Measurements from ENCODE around the gene GPR68.

Gene GPR68

DNA sequence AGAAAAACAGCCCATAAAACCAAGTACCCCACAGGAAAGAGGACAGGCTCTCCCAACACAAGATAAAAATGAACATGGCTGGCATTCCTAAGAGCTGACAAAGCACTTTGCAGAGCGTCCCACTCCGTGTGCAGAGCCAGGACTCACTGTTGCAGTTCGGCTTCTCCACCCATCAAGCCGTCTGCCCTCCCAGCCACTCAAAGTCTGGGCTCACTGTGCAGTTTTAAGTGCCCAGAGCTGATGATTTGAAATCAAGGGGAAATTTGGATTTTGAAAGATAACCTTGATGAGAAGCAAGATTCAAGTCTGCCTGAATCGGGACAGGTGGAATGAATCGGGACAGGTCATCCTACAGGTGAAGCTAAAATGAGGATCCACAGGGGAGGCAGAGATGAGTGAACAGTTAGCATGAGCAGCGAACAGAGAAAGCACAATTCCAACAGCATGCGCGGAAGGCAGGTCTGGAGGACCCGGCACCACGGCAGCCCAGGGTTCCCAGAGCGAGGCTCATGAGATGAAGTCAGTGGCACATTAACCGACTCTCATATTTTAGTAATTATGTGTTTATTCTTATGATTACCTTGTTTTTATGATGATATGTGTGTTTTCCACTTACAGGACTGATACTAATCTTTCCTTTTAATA lies 39.8 kb upstream of the GPR68 start:
- H3K9ac ChIP-seq (ENCODE audit: low read depth in 1 of 2, low read length in 2 of 2), result no peak overlapping the region
- H3K9me3 ChIP-seq (ENCODE audit: control insufficient read depth in 2 of 2, low read length in 2 of 2), result no peaks in the 10 kb centered on the region
- peaks cover 58 to 65% of the 10 kb centered on the region in 2 donors for H3K36me3 ChIP-seq (ENCODE audit: control insufficient read depth in 2 of 2, insufficient read depth in 2 of 2, low read length in 2 of 2)
- no peaks in the 10 kb centered on the region for H3K27me3 ChIP-seq (ENCODE audit: control insufficient read depth in 2 of 2, insufficient read depth in 2 of 2, low read length in 2 of 2)
- H3K4me3 ChIP-seq (ENCODE audit: low read length in 2 of 2), result no peak overlapping the region
- H3K27ac ChIP-seq (ENCODE audit: low read depth in 2 of 2, low read length in 2 of 2), result no peak overlapping the region
- no peaks in the 10 kb centered on the region for H3K4me1 ChIP-seq (ENCODE audit: control insufficient read depth in 2 of 2, insufficient read depth in 2 of 2, low read length in 2 of 2)

DNA sequence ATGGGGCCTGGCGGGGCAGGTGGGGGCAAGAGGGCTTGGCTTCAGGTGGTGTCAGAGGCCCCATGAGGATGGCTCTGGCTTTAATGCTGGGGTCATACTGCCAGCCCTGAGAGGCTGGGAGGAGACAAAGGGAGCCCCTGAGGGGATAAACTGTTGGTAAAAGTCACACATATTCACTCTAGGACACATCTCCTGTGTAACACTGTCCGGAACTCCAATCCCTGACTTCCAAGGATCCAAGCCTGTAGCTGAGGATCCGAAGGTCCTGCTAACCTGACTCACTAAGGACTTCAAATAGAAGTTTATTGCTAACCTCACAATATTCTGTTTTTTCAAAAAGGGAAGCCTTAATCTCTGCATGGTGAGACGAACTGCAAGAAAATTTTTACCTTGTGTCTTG lies 39.2 kb upstream of the GPR68 start:
- Histone ChIP-seq H3K36me3 (ENCODE audit: control insufficient read depth in 2 of 2, insufficient read depth in 2 of 2, low read length in 2 of 2) (peaks cover 53 to 65% of the 10 kb centered on the region in 2 donors), H3K4me1 (ENCODE audit: control insufficient read depth in 2 of 2, insufficient read depth in 2 of 2, low read length in 2 of 2) (no peaks in the 10 kb centered on the region), H3K9me3 (ENCODE audit: control insufficient read depth in 2 of 2, low read length in 2 of 2) (no peaks in the 10 kb centered on the region), H3K9ac (ENCODE audit: low read depth in 1 of 2, low read length in 2 of 2) (no peak overlapping the region), H3K27ac (ENCODE audit: low read depth in 2 of 2, low read length in 2 of 2) (no peak overlapping the region), H3K27me3 (ENCODE audit: control insufficient read depth in 2 of 2, insufficient read depth in 2 of 2, low read length in 2 of 2) (no peaks in the 10 kb centered on the region), H3K4me3 (ENCODE audit: low read length in 2 of 2) (no peak overlapping the region)

DNA sequence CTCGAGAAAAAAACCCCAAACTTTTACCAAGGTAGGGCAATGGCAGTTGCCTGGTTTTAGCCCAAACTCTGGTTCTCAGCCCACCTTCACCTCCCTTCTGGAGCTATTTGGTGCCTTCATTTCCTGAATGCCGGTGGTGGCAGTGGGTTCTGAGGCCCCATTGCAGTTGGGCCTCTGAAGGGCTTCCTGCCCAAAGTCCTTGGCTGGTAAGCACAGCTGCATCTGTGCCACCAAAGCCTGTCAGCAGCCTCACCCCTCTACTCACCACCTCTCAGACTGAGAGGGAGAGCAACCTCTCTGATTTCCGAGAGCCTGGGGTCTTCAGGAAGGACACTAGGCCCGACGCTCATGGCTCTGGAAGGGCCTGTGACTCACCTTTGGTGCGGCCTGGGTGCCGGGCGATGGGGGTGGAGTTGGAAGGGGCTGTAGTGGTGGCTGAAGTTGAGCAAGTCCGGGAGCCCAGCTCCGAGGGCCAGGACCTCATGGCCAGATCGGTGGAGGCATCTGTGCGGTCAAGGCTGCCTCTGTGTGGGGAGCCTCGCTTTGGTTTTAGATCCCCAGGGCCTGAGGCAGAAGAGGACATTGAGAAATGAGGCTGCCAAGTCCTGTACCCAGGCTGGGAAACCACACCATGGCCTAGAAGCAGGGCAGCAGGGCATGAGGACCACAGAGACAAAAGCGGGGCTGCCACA lies 38.6 kb upstream of the GPR68 start:
- H3K4me1 ChIP-seq (ENCODE audit: control insufficient read depth in 2 of 2, insufficient read depth in 2 of 2, low read length in 2 of 2), result no peaks in the 10 kb centered on the region
- H3K9ac ChIP-seq (ENCODE audit: low read depth in 1 of 2, low read length in 2 of 2), result no peak overlapping the region
- H3K36me3 ChIP-seq (ENCODE audit: control insufficient read depth in 2 of 2, insufficient read depth in 2 of 2, low read length in 2 of 2), result peaks cover 53 to 66% of the 10 kb centered on the region in 2 donors
- H3K27me3 ChIP-seq (ENCODE audit: control insufficient read depth in 2 of 2, insufficient read depth in 2 of 2, low read length in 2 of 2), result no peaks in the 10 kb centered on the region
- H3K9me3 ChIP-seq (ENCODE audit: control insufficient read depth in 2 of 2, low read length in 2 of 2), result no peaks in the 10 kb centered on the region
- no peak overlapping the region for H3K27ac ChIP-seq (ENCODE audit: low read depth in 2 of 2, low read length in 2 of 2)
- H3K4me3 ChIP-seq (ENCODE audit: low read length in 2 of 2), result no peak overlapping the region

DNA sequence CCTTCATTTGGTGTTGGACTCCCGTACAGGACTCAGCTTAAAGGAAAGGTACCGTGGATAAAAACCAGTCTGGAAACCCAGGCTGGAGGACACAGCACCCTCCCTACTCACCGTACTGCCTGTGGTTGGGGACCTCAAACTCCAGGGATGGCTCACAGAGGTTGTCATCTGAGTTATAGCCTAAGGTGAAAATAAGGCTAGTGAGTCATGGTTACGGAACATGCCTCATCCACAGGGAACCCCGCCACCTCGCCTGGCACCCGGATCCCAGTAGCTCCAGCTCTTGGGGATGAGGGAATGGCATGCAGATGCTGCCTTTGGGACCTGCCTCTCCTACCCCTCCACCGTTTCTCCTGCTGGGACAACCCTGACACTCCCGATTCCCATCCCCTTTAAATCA lies 36.8 kb upstream of the GPR68 start:
- no peaks in the 10 kb centered on the region for H3K9me3 ChIP-seq (ENCODE audit: control insufficient read depth in 2 of 2, low read length in 2 of 2)
- H3K27ac ChIP-seq (ENCODE audit: low read depth in 2 of 2, low read length in 2 of 2), result no peak overlapping the region
- H3K4me1 ChIP-seq (ENCODE audit: control insufficient read depth in 2 of 2, insufficient read depth in 2 of 2, low read length in 2 of 2), result no peaks in the 10 kb centered on the region
- H3K9ac ChIP-seq (ENCODE audit: low read depth in 1 of 2, low read length in 2 of 2), result no peak overlapping the region
- H3K36me3 ChIP-seq (ENCODE audit: control insufficient read depth in 2 of 2, insufficient read depth in 2 of 2, low read length in 2 of 2), result peaks cover 57 to 72% of the 10 kb centered on the region in 2 donors
- H3K27me3 ChIP-seq (ENCODE audit: control insufficient read depth in 2 of 2, insufficient read depth in 2 of 2, low read length in 2 of 2), result no peaks in the 10 kb centered on the region
- H3K4me3 ChIP-seq (ENCODE audit: low read length in 2 of 2), result no peak overlapping the region

DNA sequence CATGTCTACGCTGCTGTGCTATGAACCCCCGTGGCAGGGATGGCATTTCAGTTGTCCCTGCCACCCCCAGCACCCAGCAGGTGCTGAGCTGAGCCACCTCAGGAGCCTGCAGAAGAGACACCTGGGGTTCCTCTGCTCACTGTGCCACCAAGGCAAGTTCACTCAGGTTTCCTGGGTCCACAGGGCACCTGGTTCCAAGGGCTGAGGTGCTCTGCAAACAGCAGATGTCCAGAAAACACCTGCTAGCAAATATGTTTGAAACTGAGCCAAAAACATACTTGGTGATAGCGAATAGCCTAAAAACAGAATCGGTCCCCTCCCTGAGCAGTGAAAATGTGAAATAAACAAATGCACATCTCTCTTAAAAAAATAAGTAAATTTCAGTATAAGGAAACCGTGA lies 35.6 kb upstream of the GPR68 start:
- Histone ChIP-seq H3K4me1 (ENCODE audit: control insufficient read depth in 2 of 2, insufficient read depth in 2 of 2, low read length in 2 of 2) (no peaks in the 10 kb centered on the region), H3K9ac (ENCODE audit: low read depth in 1 of 2, low read length in 2 of 2) (no peak overlapping the region), H3K4me3 (ENCODE audit: low read length in 2 of 2) (no peak overlapping the region), H3K9me3 (ENCODE audit: control insufficient read depth in 2 of 2, low read length in 2 of 2) (no peaks in the 10 kb centered on the region), H3K27me3 (ENCODE audit: control insufficient read depth in 2 of 2, insufficient read depth in 2 of 2, low read length in 2 of 2) (no peaks in the 10 kb centered on the region), H3K36me3 (ENCODE audit: control insufficient read depth in 2 of 2, insufficient read depth in 2 of 2, low read length in 2 of 2) (peaks cover 57 to 74% of the 10 kb centered on the region in 2 donors), H3K27ac (ENCODE audit: low read depth in 2 of 2, low read length in 2 of 2) (no peak overlapping the region)

DNA sequence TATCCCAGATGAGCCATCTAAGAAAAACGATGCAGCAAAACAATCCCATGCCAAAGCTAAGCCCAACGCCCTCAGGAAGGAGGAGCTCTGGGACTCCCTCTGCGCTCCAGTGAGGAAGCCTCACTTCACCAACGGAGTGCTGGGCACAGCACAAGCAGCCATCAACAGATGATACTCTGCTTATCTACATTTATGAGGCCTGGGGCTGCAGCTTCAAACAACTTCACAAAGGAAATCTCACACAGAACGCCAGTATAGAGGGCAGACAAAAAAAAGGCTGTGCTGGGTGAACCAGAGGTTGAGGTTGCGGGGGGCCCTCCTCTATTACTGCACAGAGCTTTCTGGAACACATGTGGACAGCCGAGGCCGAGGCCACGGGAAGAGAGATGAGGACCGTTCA lies 34.9 kb upstream of the GPR68 start:
- peaks cover 55 to 74% of the 10 kb centered on the region in 2 donors for H3K36me3 ChIP-seq (ENCODE audit: control insufficient read depth in 2 of 2, insufficient read depth in 2 of 2, low read length in 2 of 2)

DNA sequence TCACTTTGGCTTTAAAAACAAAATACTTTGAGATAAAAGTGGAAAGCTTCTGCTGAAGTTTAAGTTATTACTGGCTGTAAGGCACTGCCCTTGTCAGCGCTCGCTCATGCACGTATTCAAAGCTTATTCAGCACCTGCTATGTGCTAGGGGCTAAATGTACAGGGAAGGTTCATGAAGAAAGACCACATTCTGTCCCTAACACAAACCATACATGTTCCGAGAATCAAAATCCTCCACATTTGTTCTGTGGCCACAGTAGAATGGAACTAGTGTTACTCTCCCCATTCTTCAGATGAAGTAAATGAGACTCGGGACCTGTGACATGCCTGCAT lies 33.8 kb upstream of the GPR68 start:
- H3K4me1 ChIP-seq (ENCODE audit: control insufficient read depth in 2 of 2, insufficient read depth in 2 of 2, low read length in 2 of 2), result no peaks in the 10 kb centered on the region
- no peak overlapping the region for H3K27ac ChIP-seq (ENCODE audit: low read depth in 2 of 2, low read length in 2 of 2)
- peaks cover 47 to 77% of the 10 kb centered on the region in 2 donors for H3K36me3 ChIP-seq (ENCODE audit: control insufficient read depth in 2 of 2, insufficient read depth in 2 of 2, low read length in 2 of 2)
- no peak overlapping the region for H3K9ac ChIP-seq (ENCODE audit: low read depth in 1 of 2, low read length in 2 of 2)
- H3K4me3 ChIP-seq (ENCODE audit: low read length in 2 of 2), result no peak overlapping the region
- no peaks in the 10 kb centered on the region for H3K27me3 ChIP-seq (ENCODE audit: control insufficient read depth in 2 of 2, insufficient read depth in 2 of 2, low read length in 2 of 2)
- H3K9me3 ChIP-seq (ENCODE audit: control insufficient read depth in 2 of 2, low read length in 2 of 2), result no peaks in the 10 kb centered on the region

More for the DNA sequence above, 34.9 kb upstream of the GPR68 start:
- Histone ChIP-seq H3K4me1 (ENCODE audit: control insufficient read depth in 2 of 2, insufficient read depth in 2 of 2, low read length in 2 of 2) (no peaks in the 10 kb centered on the region), H3K9me3 (ENCODE audit: control insufficient read depth in 2 of 2, low read length in 2 of 2) (no peaks in the 10 kb centered on the region), H3K4me3 (ENCODE audit: low read length in 2 of 2) (no peak overlapping the region), H3K9ac (ENCODE audit: low read depth in 1 of 2, low read length in 2 of 2) (no peak overlapping the region), H3K27me3 (ENCODE audit: control insufficient read depth in 2 of 2, insufficient read depth in 2 of 2, low read length in 2 of 2) (no peaks in the 10 kb centered on the region), H3K27ac (ENCODE audit: low read depth in 2 of 2, low read length in 2 of 2) (no peak overlapping the region)

DNA sequence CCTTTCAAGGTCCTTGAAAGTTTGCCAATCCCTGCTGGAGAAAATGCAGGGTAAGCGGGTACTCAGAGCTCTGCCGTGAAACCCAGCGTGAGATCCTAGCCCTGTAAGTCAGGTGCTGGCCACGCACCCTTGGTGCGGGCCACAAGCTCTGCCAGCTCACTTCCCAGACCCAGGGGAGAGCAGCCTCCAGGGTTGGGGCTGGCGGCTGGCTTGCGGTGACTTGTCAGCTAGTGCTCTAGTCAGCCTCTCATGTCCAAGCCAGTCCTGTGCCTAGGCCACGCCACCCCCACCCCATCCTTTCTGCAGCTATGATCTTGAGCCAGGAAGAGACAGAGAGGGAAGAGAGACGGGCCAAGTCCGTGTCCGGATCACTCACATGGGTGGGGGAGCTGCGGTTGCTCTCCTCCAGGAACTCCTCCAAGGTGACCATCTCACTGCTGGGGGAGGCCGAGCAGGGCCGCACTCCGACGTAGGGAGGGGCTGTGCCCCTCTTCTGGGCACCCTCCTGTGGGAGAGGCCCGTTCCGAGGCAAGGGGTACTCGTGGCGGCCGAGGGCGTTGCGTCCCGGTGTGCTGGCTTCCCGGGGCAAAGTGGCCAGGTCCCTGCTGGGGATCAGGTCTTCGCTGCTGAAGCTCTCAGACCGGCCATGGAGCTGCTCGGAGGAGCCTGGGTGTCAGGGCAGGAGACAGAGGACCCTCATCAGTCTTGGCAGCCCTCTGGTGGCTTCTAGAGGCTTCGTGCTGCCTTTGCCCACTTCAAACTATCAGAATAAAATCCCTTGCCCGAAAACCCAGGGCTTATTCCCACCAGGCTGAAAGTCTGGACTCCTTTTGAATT lies 33.3 kb upstream of the GPR68 start:
- Histone ChIP-seq H3K4me3 (ENCODE audit: low read length in 2 of 2) (no peak overlapping the region), H3K9me3 (ENCODE audit: control insufficient read depth in 2 of 2, low read length in 2 of 2) (no peaks in the 10 kb centered on the region), H3K27ac (ENCODE audit: low read depth in 2 of 2, low read length in 2 of 2) (no peak overlapping the region), H3K27me3 (ENCODE audit: control insufficient read depth in 2 of 2, insufficient read depth in 2 of 2, low read length in 2 of 2) (no peaks in the 10 kb centered on the region), H3K36me3 (ENCODE audit: control insufficient read depth in 2 of 2, insufficient read depth in 2 of 2, low read length in 2 of 2) (peaks cover 41 to 71% of the 10 kb centered on the region in 2 donors), H3K9ac (ENCODE audit: low read depth in 1 of 2, low read length in 2 of 2) (no peak overlapping the region), H3K4me1 (ENCODE audit: control insufficient read depth in 2 of 2, insufficient read depth in 2 of 2, low read length in 2 of 2) (no peaks in the 10 kb centered on the region)

DNA sequence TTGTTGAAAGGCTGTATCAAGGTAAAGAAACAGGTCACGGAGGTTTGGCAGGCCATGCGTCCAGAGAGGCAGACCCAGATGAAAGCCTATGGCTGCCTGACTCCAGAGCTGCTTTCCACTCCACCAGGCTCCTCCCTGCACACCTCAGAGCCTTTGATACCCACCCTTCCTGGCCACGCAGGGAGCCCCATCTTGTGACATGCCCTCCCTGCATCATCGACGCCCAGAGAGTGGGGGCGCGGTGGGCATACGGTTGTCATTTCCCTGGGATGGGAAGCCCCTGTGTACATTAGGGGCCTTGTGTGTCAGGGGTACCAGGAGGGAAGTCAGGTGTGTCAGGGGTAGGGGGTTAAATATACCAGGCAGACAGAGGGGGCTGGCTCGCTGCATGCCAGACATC lies 30.3 kb upstream of the GPR68 start:
- Histone ChIP-seq H3K27ac (ENCODE audit: low read depth in 2 of 2, low read length in 2 of 2) (no peak overlapping the region), H3K9me3 (ENCODE audit: control insufficient read depth in 2 of 2, low read length in 2 of 2) (no peaks in the 10 kb centered on the region), H3K27me3 (ENCODE audit: control insufficient read depth in 2 of 2, insufficient read depth in 2 of 2, low read length in 2 of 2) (no peaks in the 10 kb centered on the region), H3K9ac (ENCODE audit: low read depth in 1 of 2, low read length in 2 of 2) (no peak overlapping the region), H3K4me1 (ENCODE audit: control insufficient read depth in 2 of 2, insufficient read depth in 2 of 2, low read length in 2 of 2) (no peaks in the 10 kb centered on the region), H3K36me3 (ENCODE audit: control insufficient read depth in 2 of 2, insufficient read depth in 2 of 2, low read length in 2 of 2) (peaks cover 28 to 56% of the 10 kb centered on the region in 2 donors), H3K4me3 (ENCODE audit: low read length in 2 of 2) (no peak overlapping the region)

DNA sequence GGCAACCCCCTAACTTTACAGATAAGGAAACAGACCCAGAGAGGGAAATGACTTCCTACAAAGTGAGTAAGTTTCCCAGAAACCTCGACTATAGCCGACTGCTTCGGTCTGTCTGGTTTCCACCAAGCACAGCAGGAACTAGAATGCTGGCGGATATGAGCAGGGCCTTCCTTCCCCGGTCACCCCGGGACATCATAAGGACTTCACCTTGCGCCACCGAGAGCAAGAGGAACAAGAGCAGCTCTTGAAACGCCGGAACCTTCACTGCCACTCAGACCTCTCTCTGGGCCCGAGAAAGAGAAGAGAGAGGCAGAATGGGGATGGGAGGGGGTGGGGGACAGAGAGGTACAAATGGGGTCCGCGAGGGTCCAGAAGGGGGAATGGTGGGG lies 29.4 kb upstream of the GPR68 start:
- H3K36me3 ChIP-seq (ENCODE audit: control insufficient read depth in 2 of 2, insufficient read depth in 2 of 2, low read length in 2 of 2), result peaks cover 28 to 46% of the 10 kb centered on the region in 2 donors
- no peak overlapping the region for H3K4me3 ChIP-seq (ENCODE audit: low read length in 2 of 2)
- no peaks in the 10 kb centered on the region for H3K9me3 ChIP-seq (ENCODE audit: control insufficient read depth in 2 of 2, low read length in 2 of 2)
- no peaks in the 10 kb centered on the region for H3K27me3 ChIP-seq (ENCODE audit: control insufficient read depth in 2 of 2, insufficient read depth in 2 of 2, low read length in 2 of 2)
- H3K27ac ChIP-seq (ENCODE audit: low read depth in 2 of 2, low read length in 2 of 2), result no peak overlapping the region
- no peak overlapping the region for H3K9ac ChIP-seq (ENCODE audit: low read depth in 1 of 2, low read length in 2 of 2)
- H3K4me1 ChIP-seq (ENCODE audit: control insufficient read depth in 2 of 2, insufficient read depth in 2 of 2, low read length in 2 of 2), result peaks cover 0 to 4% of the 10 kb centered on the region in 2 donors
